ENCODE results near the gene RBFOX1. TPM values are rescaled to one million over a fixed set of nuclear protein-coding genes. Genes with fewer than 3 reads are reported as not detected.

The RBFOX1 gene
- polyA plus RNA-seq, 1 donor from 2014 or later: 56.8 TPM

DNA sequence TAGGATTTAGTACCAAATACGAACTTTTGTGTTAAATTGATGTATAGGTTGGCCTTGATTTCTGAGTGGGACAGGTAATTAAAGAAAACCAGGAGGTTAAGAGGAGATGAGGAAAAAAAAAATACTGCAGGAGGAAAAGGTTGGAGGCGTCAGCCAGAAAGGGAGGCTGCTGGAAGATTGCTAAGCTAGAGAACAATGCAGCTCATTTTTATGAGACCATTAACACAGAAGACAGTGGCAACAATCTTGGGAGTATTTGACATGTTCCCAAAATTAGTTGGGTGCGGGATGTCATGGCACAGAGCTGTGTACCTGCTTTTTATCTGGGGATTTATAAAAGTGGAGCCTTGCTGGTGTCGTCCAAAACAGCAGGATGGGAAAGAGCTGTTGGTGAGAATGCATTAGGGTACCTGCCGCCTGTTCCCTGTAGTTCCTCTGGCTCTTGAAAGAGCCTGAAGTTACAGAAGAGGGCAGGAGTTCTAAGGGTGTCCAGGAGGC, 229.3 kb downstream of the RBFOX1 start:
- Histone ChIP-seq H3K79me2 (replicated peaks; ENCODE audit: insufficient read depth, low read length) (no peaks in the 10 kb centered on the region), H3F3A (ENCODE audit: insufficient read depth, low read length, poor library complexity, severe bottlenecking) (no peaks in the 10 kb centered on the region), H2AFZ (ENCODE audit: low read depth, low read length) (no peak overlapping the region), H3K27ac (ENCODE audit: low read length) (no peak overlapping the region), H3K9me3 (ENCODE audit: low read length) (no peaks in the 10 kb centered on the region), H3K9me2 (ENCODE audit: insufficient read depth, low read length) (no peaks in the 10 kb centered on the region), H3K4me3 (ENCODE audit: low read length) (no peak overlapping the region), H3K9ac (ENCODE audit: low read length) (no peak overlapping the region), H3K36me3 (ENCODE audit: insufficient read depth, low read length) (no peaks in the 10 kb centered on the region), H3K4me2 (ENCODE audit: low read length) (no peak overlapping the region), H3K27me3 (ENCODE audit: insufficient read depth, low read depth, low read length) (no peaks in the 10 kb centered on the region), H4K20me1 (ENCODE audit: insufficient read depth) (no peaks in the 10 kb centered on the region)
- TF ChIP-seq MXI1 (conservative IDR thresholded peaks at IDR 0.05; ENCODE audit: poor library complexity, severe bottlenecking): no peak
- TF ChIP-seq TAF1 (IDR thresholded peaks at IDR 0.05; ENCODE audit: low read depth): no peak
- TF ChIP-seq EZH2 (IDR thresholded peaks at IDR 0.05; ENCODE audit: borderline replicate concordance, insufficient read depth, low read length, poor library complexity, severe bottlenecking): no peak
- no peak for TF ChIP-seq POLR2AphosphoS5 (IDR thresholded peaks at IDR 0.05)
- no peak for TF ChIP-seq CTCF (IDR thresholded peaks at IDR 0.05; ENCODE audit: poor library complexity, severe bottlenecking)
- TF ChIP-seq RAD21 (conservative IDR thresholded peaks at IDR 0.05): no peak
- no peak for TF ChIP-seq REST (IDR thresholded peaks at IDR 0.05; ENCODE audit: borderline replicate concordance)
- TF ChIP-seq EP300 (conservative IDR thresholded peaks at IDR 0.05; ENCODE audit: poor library complexity, severe bottlenecking): no peak
- no peak for TF ChIP-seq SMC3 (conservative IDR thresholded peaks at IDR 0.05; ENCODE audit: poor library complexity)

DNA sequence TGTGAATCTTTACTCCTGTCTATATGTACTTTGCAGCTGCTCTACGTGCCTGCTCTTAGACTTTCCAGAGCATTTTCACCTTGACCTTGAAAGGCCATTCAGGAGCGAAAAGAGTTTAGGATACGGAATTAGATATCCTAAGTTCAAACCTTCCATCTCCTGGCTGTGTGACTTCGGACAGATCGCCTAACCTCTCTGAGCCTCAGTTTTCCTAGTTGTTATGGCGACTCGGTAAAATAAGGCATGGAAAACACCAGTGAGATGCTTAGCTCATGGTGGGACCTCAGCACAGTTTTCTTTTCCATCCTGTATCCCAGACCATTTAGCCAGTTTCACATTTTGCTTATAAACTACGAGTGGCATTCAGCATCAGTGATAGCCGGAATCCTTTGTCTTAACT, 233.7 kb downstream of the RBFOX1 start:
- Histone ChIP-seq H3K27ac (ENCODE audit: low read length) (no peak overlapping the region), H4K20me1 (ENCODE audit: insufficient read depth) (no peaks in the 10 kb centered on the region), H3K9me2 (ENCODE audit: insufficient read depth, low read length) (no peaks in the 10 kb centered on the region), H3K9ac (ENCODE audit: low read length) (no peak overlapping the region), H2AFZ (ENCODE audit: low read depth, low read length) (no peak overlapping the region), H3K79me2 (replicated peaks; ENCODE audit: insufficient read depth, low read length) (no peaks in the 10 kb centered on the region), H3F3A (ENCODE audit: insufficient read depth, low read length, poor library complexity, severe bottlenecking) (no peaks in the 10 kb centered on the region), H3K4me3 (ENCODE audit: low read length) (no peak overlapping the region), H3K27me3 (ENCODE audit: insufficient read depth, low read depth, low read length) (no peaks in the 10 kb centered on the region), H3K9me3 (ENCODE audit: low read length) (no peaks in the 10 kb centered on the region), H3K4me2 (ENCODE audit: low read length) (no peak overlapping the region), H3K36me3 (ENCODE audit: insufficient read depth, low read length) (no peaks in the 10 kb centered on the region)
- TF ChIP-seq REST (IDR thresholded peaks at IDR 0.05; ENCODE audit: borderline replicate concordance): no peak
- TF ChIP-seq CTCF (IDR thresholded peaks at IDR 0.05; ENCODE audit: poor library complexity, severe bottlenecking): no peak
- TF ChIP-seq MXI1 (conservative IDR thresholded peaks at IDR 0.05; ENCODE audit: poor library complexity, severe bottlenecking): no peak
- TF ChIP-seq TAF1 (IDR thresholded peaks at IDR 0.05; ENCODE audit: low read depth): no peak
- no peak for TF ChIP-seq EP300 (conservative IDR thresholded peaks at IDR 0.05; ENCODE audit: poor library complexity, severe bottlenecking)
- no peak for TF ChIP-seq RAD21 (conservative IDR thresholded peaks at IDR 0.05)
- no peak for TF ChIP-seq EZH2 (IDR thresholded peaks at IDR 0.05; ENCODE audit: borderline replicate concordance, insufficient read depth, low read length, poor library complexity, severe bottlenecking)
- TF ChIP-seq SMC3 (conservative IDR thresholded peaks at IDR 0.05; ENCODE audit: poor library complexity): no peak
- no peak for TF ChIP-seq POLR2AphosphoS5 (IDR thresholded peaks at IDR 0.05)
